Astrocyte of the spinal cord (primary cell): ENCODE measurements around the gene ADGRG4.

Experiments used
- DNase-seq: peaks from one replicate; pipeline ENCODE4 v3.0.0; 2011; ENCODE audit warnings: low read depth, low spot score
- H3K4me3 ChIP-seq: 2 replicates; pipeline ENCODE4 v1.5.1; 2011; ENCODE audit warnings: low read depth, mild to moderate bottlenecking, low read length, moderate library complexity
- CTCF ChIP-seq: IDR thresholded peaks from 2 replicates; pipeline ENCODE4 v1.5.1; 2012; ENCODE audit warnings: low read depth, mild to moderate bottlenecking, low read length, inconsistent platforms
- in situ Hi-C: cut with HindIII; loops from 2 replicates; pipeline ENCODE4 v1.10.0; 2017; ENCODE audit warnings: low sequenced_read_pairs

The ADGRG4 gene

DNA sequence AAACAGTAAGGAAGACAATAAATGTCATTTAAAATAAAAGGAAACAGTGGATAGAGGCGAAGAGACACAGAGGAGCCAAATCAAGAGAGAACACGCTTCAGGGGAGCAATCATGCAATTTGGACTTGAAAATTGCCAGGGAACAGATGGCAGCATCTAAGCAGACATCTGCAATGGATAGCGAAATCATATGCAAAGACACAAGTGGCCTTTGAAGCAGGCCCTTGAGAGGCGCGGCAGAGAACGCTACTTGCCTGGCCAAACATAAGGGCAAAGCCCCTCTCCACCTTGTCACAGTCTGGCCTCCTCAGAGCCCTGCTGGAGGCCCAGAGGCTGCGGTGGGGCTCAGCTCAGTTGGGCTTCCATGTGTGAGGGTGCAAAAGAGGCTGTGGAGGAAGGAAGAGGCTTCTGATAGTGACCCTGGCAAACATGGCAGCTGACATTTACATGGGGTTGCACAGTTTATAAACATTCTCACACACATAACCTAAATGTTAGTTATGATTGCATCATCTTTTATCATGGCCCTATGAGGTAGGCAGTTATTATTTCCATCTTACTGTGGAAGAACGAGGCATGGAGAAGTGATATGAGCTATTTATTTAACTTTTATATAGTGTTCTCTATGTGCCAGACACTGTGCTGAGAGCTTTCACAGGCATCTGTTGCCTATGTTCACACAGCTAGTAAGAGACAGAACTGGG, 18.3 kb downstream of the ADGRG4 start:
- H3K4me3 ChIP-seq, result no peak overlapping the region
- in situ Hi-C loops, result no loop called here
- DNase-seq, result no peak
- no peak for TF ChIP-seq CTCF

- DNase-seq, result no peak
- TF ChIP-seq CTCF, result no peak
- in situ Hi-C loops, result no loop called here
- H3K4me3 ChIP-seq, result no peak overlapping the region
These were observed 18.8 kb downstream of the ADGRG4 start for GRCh38 chrX:136319600-136319999.

DNA sequence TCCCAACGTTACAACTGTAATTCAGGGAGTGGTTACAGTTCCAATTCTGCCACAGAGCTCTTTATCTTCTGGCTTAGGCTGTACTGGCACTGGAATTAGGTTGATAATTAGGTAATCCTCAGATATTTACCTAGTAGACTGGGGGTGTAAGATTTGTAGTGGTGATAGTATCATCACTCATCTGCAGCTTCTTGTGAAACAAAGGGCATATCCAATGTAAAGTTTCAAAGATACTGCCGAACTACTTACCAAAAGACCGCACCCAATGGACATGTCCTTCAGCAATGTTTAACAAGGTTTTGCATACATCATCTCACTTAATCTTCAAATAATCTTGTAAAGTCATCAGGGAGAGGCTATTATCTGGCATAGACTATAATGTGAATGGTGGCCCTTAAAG, 20.8 kb downstream of the ADGRG4 start:
- H3K4me3 ChIP-seq, result no peak overlapping the region
- no peak for DNase-seq
- in situ Hi-C loops, result no loop called here
- no peak for TF ChIP-seq CTCF

- no peak for TF ChIP-seq CTCF
- H3K4me3 ChIP-seq, result no peak overlapping the region
- no peak for DNase-seq
- in situ Hi-C loops, result no loop called here
These were observed 21.3 kb downstream of the ADGRG4 start for GRCh38 chrX:136322064-136322463.

GRCh38 chrX:136325377-136325776, 24.6 kb downstream of the ADGRG4 start:
- no peak for DNase-seq
- in situ Hi-C loops, result no loop called here
- no peak for TF ChIP-seq CTCF
- H3K4me3 ChIP-seq, result no peak overlapping the region

GRCh38 chrX:136328933-136329332, 28.2 kb downstream of the ADGRG4 start:
- in situ Hi-C loops, result no loop called here
- TF ChIP-seq CTCF, result no peak
- H3K4me3 ChIP-seq, result no peak overlapping the region
- DNase-seq, result no peak
